ENCODE measurements around the gene CUL1. TPM values are rescaled to one million over a fixed set of nuclear protein-coding genes. Genes with fewer than 3 reads are reported as not detected.

Gene CUL1
- total and polyA plus RNA-seq, 11 donors = 17.5 to 58.3 (median 43.6) TPM

DNA sequence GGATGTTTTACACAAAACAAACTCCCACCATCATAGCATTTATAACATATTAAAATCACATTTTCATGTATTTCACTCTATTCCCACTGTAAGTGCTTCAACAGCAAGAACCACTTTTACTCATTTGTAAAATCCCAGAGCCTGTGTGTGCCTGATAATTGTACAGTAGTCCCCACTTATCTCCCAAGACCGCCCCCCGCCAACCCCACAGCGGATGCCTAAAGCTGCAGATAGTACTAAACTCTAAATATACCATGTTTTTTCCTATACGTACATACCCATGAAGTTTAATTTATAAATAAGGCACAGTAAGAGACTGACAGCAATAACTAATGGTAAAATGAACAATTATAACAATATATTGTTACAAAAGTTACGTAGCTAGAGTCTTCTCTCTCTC, 151.9 kb downstream of the CUL1 start:
- Histone ChIP-seq H3K9me3 (no peaks in the 10 kb centered on the region), H3K36me3 (no peaks in the 10 kb centered on the region), H3K4me1 (peaks cover 0 to 12% (median 0%) of the 10 kb centered on the region in 12 donors), H3K27me3 (no peaks in the 10 kb centered on the region), H3K4me3 (no peak overlapping the region), H3K27ac (no peak overlapping the region)
- WGBS, 4 donors = 92 to 95% (median 94%) methylated on average over 5 of the region's 5 CpGs
- ATAC-seq = no peak
- no peak for DNase-seq
- TF ChIP-seq, protein P1, sequence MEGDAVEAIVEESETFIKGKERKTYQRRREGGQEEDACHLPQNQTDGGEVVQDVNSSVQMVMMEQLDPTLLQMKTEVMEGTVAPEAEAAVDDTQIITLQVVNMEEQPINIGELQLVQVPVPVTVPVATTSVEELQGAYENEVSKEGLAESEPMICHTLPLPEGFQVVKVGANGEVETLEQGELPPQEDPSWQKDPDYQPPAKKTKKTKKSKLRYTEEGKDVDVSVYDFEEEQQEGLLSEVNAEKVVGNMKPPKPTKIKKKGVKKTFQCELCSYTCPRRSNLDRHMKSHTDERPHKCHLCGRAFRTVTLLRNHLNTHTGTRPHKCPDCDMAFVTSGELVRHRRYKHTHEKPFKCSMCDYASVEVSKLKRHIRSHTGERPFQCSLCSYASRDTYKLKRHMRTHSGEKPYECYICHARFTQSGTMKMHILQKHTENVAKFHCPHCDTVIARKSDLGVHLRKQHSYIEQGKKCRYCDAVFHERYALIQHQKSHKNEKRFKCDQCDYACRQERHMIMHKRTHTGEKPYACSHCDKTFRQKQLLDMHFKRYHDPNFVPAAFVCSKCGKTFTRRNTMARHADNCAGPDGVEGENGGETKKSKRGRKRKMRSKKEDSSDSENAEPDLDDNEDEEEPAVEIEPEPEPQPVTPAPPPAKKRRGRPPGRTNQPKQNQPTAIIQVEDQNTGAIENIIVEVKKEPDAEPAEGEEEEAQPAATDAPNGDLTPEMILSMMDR (IDR thresholded peaks at IDR 0.05) = no peak
- TF ChIP-seq POLR2A (IDR thresholded peaks at IDR 0.05) = no peak
- intact Hi-C loops (cut with DNase I) = loop anchor here in 1 of 10 donors (10.0 kb wide), 1 partner anchor 114 kb away; no protein-coding TSS in a partner anchor

Other genes starting within 250 kb of the CUL1 start
- not detected for gene C7orf33, start 108.1 kb upstream of the CUL1 start, total RNA-seq
- gene C7orf33, start 108.1 kb upstream of the CUL1 start, polyA plus RNA-seq = not detected
- 1 to 10 TPM in 8 of 9 donors, under 1 TPM in 1; 0.82 to 5.4 (median 1.3) TPM for gene EZH2, start 185.4 kb downstream of the CUL1 start, total RNA-seq
- 1 to 10 TPM in 1 of 2 donors, under 1 TPM in 1; 0.61 to 2.6 TPM for gene EZH2, start 185.4 kb downstream of the CUL1 start, polyA plus RNA-seq